Panc1 (cell line): ENCODE data around the gene CUX1. TPM values are rescaled to one million over a fixed set of nuclear protein-coding genes. Genes with fewer than 3 reads are reported as not detected.

Experiments used
- ATAC-seq: fragments of 200-7000 bp; cut with Tn5 transposase; 2 replicates; pipeline ENCODE4 v1.9.1; 2020; ENCODE audit warnings: mild to moderate bottlenecking, moderate library complexity
- BruUV-seq: library from RNA; stranded (reverse); fragments of 400-500 nt; replicated peaks from 2 replicates; lab custom pipeline; 2021; lab: Mats Ljungman, UMichigan
- CTCF ChIA-PET: fragments of 300-600 bp; sonication (Branson Sonifier 250); formaldehyde crosslinking; loops from one replicate; lab custom pipeline; 2022; ENCODE audit warnings: antibody characterized with exemption; lab: Charles Lee
- POLR2A ChIA-PET: fragments of 300-600 bp; sonication (Branson Sonifier 250); formaldehyde crosslinking; loops from one replicate; lab custom pipeline; 2022; ENCODE audit warnings: antibody characterized with exemption; lab: Charles Lee
- DNase-seq: peaks from one replicate; pipeline ENCODE4 v3.0.0-alpha.2; 2010; ENCODE audit warnings: low read depth, low spot score
- H3K27ac ChIP-seq: 2 replicates; pipeline ENCODE4 v1.5.1; 2011; ENCODE audit warnings: mild to moderate bottlenecking, low read length, inconsistent platforms
- H3K27me3 ChIP-seq: fragments of 200-500 bp; sonication (Bioruptor generic); 2 replicates; pipeline ENCODE4 v1.6.0; 2014; ENCODE audit warnings: low read length, inconsistent platforms; ENCODE audit not compliant: control insufficient read depth, insufficient read depth
- H3K36me3 ChIP-seq: fragments of 200-500 bp; sonication (Bioruptor generic); 2 replicates; pipeline ENCODE4 v1.5.1; 2014; ENCODE audit warnings: inconsistent platforms, mild to moderate bottlenecking, low read length, moderate library complexity; ENCODE audit not compliant: control insufficient read depth, insufficient read depth
- H3K4me1 ChIP-seq: 2 replicates; pipeline ENCODE4 v1.5.1; 2011; ENCODE audit warnings: inconsistent platforms, mild to moderate bottlenecking, low read length, moderate library complexity; ENCODE audit not compliant: control insufficient read depth, insufficient read depth
- H3K4me3 ChIP-seq, 2 experiments: 2 replicates each; pipeline ENCODE4 v1.5.1; 2011 to 2012; ENCODE audit warnings: low read depth in 2 of 2, low read length in 2 of 2, mild to moderate bottlenecking in 2 of 2, inconsistent platforms in 1 of 2, moderate library complexity in 1 of 2
- H3K9me3 ChIP-seq: fragments of 200-500 bp; sonication (Bioruptor generic); 2 replicates; pipeline ENCODE4 v1.5.1; 2014; ENCODE audit warnings: low read depth, mild to moderate bottlenecking, inconsistent platforms, low read length, moderate library complexity; ENCODE audit not compliant: control insufficient read depth, insufficient read depth
- POLR2AphosphoS5 ChIP-seq: IDR thresholded peaks from 2 replicates; pipeline ENCODE4 v1.6.1; 2012; ENCODE audit warnings: mild to moderate bottlenecking, low read depth, low read length, moderate library complexity
- SIN3A ChIP-seq: IDR thresholded peaks from 2 replicates; pipeline ENCODE4 v1.6.1; 2012; ENCODE audit warnings: low read depth, mild to moderate bottlenecking, low read length, moderate library complexity, borderline replicate concordance; ENCODE audit not compliant: insufficient read depth
- TCF7L2 ChIP-seq: IDR thresholded peaks from 2 replicates; pipeline ENCODE4 v1.6.1; 2011; ENCODE audit warnings: mild to moderate bottlenecking, low read depth, low read length, inconsistent platforms
- in situ Hi-C: cut with HindIII; loops from 2 replicates; pipeline ENCODE4 v1.10.0; 2016; ENCODE audit warnings: low sequenced_read_pairs, low pct_unique_long_range_greater_than_20kb
- intact Hi-C: fragments of 100-400 bp; cut with micrococcal nuclease; formaldehyde crosslinking; loops from one replicate; pipeline ENCODE4 v1.10.0; 2022; ENCODE audit not compliant: unreplicated experiment
- total RNA-seq: library from RNA; stranded (reverse); gene quantifications from one replicate; pipeline ENCODE4 v1.2.1, GENCODE V29; 2021; ENCODE audit not compliant: unreplicated experiment
- TF ChIP-seq, protein P1 (sequence below), 2 experiments: IDR thresholded peaks; 2 replicates each; pipeline ENCODE4 v1.6.1; 2011 to 2012; ENCODE audit warnings: low read depth in 2 of 2, control low read depth in 1 of 2, low read length in 1 of 2, mild to moderate bottlenecking in 1 of 2, moderate library complexity in 1 of 2; ENCODE audit not compliant: insufficient read depth in 1 of 2
- TF ChIP-seq, protein P2 (sequence below): fragments of 450-650 bp; IDR thresholded peaks from 2 replicates; pipeline ENCODE4 v1.5.1; 2017; ENCODE audit warnings: mild to moderate bottlenecking

Gene CUX1
- total RNA-seq, 1 experiment from 2014 or later = 50.9 TPM

DNA sequence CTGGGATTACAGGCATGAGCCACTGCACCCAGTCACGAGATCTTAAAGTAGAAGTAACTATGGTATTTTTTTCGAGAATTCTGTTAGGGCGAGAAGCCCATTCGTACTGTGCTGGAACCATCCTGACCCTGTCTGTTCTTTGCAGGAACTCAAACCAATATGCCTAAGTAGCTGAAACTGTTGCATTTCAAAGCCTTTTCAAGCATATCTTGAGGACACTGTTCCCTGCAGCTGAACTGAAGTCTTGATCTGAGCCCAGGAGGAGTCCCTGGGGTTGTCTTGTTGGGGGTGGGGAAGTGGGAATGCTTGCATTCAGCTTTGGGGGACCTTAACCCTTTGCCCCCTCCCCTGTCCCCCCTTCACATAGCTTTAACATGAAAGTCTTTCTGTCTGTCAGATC lies 61.5 kb downstream of the CUX1 start:
- Histone ChIP-seq H3K36me3 (no peaks in the 10 kb centered on the region), H3K27ac (no peak overlapping the region), H3K27me3 (no peaks in the 10 kb centered on the region), H3K4me3 (no peak overlapping the region), H3K9me3 (no peaks in the 10 kb centered on the region), H3K4me1 (peaks cover 59% of the 10 kb centered on the region)
- intact Hi-C loops (no loop called here), in situ Hi-C loops (no loop called here)
- no peak for DNase-seq
- POLR2A ChIA-PET = no interaction called here
- TF ChIP-seq SIN3A (no peak), TCF7L2 (no peak), POLR2AphosphoS5 (no peak)
- TF ChIP-seq, protein P1, sequence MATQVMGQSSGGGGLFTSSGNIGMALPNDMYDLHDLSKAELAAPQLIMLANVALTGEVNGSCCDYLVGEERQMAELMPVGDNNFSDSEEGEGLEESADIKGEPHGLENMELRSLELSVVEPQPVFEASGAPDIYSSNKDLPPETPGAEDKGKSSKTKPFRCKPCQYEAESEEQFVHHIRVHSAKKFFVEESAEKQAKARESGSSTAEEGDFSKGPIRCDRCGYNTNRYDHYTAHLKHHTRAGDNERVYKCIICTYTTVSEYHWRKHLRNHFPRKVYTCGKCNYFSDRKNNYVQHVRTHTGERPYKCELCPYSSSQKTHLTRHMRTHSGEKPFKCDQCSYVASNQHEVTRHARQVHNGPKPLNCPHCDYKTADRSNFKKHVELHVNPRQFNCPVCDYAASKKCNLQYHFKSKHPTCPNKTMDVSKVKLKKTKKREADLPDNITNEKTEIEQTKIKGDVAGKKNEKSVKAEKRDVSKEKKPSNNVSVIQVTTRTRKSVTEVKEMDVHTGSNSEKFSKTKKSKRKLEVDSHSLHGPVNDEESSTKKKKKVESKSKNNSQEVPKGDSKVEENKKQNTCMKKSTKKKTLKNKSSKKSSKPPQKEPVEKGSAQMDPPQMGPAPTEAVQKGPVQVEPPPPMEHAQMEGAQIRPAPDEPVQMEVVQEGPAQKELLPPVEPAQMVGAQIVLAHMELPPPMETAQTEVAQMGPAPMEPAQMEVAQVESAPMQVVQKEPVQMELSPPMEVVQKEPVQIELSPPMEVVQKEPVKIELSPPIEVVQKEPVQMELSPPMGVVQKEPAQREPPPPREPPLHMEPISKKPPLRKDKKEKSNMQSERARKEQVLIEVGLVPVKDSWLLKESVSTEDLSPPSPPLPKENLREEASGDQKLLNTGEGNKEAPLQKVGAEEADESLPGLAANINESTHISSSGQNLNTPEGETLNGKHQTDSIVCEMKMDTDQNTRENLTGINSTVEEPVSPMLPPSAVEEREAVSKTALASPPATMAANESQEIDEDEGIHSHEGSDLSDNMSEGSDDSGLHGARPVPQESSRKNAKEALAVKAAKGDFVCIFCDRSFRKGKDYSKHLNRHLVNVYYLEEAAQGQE (IDR thresholded peaks at IDR 0.05; ENCODE audit: insufficient read depth in 1 of 2, low read depth in 2 of 2, low read length in 1 of 2) = no peak
- TF ChIP-seq, protein P2, sequence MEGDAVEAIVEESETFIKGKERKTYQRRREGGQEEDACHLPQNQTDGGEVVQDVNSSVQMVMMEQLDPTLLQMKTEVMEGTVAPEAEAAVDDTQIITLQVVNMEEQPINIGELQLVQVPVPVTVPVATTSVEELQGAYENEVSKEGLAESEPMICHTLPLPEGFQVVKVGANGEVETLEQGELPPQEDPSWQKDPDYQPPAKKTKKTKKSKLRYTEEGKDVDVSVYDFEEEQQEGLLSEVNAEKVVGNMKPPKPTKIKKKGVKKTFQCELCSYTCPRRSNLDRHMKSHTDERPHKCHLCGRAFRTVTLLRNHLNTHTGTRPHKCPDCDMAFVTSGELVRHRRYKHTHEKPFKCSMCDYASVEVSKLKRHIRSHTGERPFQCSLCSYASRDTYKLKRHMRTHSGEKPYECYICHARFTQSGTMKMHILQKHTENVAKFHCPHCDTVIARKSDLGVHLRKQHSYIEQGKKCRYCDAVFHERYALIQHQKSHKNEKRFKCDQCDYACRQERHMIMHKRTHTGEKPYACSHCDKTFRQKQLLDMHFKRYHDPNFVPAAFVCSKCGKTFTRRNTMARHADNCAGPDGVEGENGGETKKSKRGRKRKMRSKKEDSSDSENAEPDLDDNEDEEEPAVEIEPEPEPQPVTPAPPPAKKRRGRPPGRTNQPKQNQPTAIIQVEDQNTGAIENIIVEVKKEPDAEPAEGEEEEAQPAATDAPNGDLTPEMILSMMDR = no peak
- CTCF ChIA-PET = interaction anchor here (0.6 kb wide), 1 partner anchor 16 kb away, joined by 4 read pairs; no protein-coding TSS in a partner anchor
- ATAC-seq = no peak
- BruUV-seq = no TSS peak

DNA sequence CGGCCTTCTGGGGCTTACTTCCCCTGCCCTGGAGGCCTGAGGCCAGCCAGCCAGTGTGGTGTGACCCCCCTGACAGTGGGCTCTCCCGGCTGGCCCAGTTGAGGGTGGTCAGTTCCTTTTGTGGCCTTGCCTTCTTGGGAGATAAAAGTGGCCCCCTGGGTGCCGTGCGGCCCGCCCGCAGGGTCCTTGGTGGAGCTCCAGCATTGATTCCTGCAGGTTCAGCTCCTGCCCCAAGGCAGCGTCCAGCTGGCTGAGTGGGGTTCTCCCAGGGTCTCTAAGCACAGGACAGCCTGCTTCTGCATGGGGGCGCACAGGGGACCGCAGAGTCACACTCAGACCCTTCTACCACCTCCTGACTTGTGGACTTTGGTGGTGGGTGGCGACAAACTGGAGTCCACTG lies 62.1 kb downstream of the CUX1 start:
- POLR2A ChIA-PET = no interaction called here
- no TSS peak for BruUV-seq
- ATAC-seq (no peak), DNase-seq (no peak)
- CTCF ChIA-PET = no interaction called here
- no peak overlapping the region for H3K4me3 ChIP-seq
- TF ChIP-seq, protein P2 = no peak
- TF ChIP-seq SIN3A (no peak), TCF7L2 (no peak), POLR2AphosphoS5 (no peak)
- TF ChIP-seq, protein P1 (IDR thresholded peaks at IDR 0.05; ENCODE audit: insufficient read depth in 1 of 2, low read depth in 2 of 2, low read length in 1 of 2) = no peak
- intact Hi-C loops (no loop called here), in situ Hi-C loops (no loop called here)
- no peaks in the 10 kb centered on the region for H3K36me3 ChIP-seq
- no peaks in the 10 kb centered on the region for H3K27me3 ChIP-seq
- H3K4me1 ChIP-seq = peaks cover 60% of the 10 kb centered on the region
- peak overlapping the region; percentile 65; the same call in 1 of the 2 replicates for H3K27ac ChIP-seq
- no peaks in the 10 kb centered on the region for H3K9me3 ChIP-seq
